ENCODE measurements around the gene MADD. TPM values are rescaled to one million over a fixed set of nuclear protein-coding genes. Genes with fewer than 3 reads are reported as not detected.

The MADD gene
- total RNA-seq, 4 donors from 2014 or later: 43.2 to 65.5 (median 51.5) TPM

- intact Hi-C loops (cut with DNase I; ENCODE audit: low total_unique reads): loop anchor here (10.0 kb wide), 1 partner anchor 166 kb away; the partner anchor contains the start of gene PACSIN3
- WGBS, 2 donors: 87 to 92% methylated on average over 9 of the region's 9 CpGs
Measured at GRCh38 chr11:47350315-47350714, 80.4 kb downstream of the MADD start.

GRCh38 chr11:47351156-47352126 lies 81.5 kb downstream of the MADD start:
- no peak for DNase-seq (ENCODE audit: low spot score in 2 of 2)
- intact Hi-C loops (cut with DNase I; ENCODE audit: low total_unique reads): loop anchor here (10.0 kb wide), 1 partner anchor 167 kb away; the partner anchor contains the start of gene PACSIN3
- WGBS, 2 donors: 85 to 87% methylated on average over 29 of the region's 29 CpGs

More at GRCh38 chr11:47350315-47350714, 80.4 kb downstream of the MADD start:
- H3K4me3 ChIP-seq (ENCODE audit: low read depth, poor library complexity, severe bottlenecking): no peak overlapping the region
- no peak for TF ChIP-seq POLR2A (IDR thresholded peaks at IDR 0.05)
- TF ChIP-seq, protein P1, sequence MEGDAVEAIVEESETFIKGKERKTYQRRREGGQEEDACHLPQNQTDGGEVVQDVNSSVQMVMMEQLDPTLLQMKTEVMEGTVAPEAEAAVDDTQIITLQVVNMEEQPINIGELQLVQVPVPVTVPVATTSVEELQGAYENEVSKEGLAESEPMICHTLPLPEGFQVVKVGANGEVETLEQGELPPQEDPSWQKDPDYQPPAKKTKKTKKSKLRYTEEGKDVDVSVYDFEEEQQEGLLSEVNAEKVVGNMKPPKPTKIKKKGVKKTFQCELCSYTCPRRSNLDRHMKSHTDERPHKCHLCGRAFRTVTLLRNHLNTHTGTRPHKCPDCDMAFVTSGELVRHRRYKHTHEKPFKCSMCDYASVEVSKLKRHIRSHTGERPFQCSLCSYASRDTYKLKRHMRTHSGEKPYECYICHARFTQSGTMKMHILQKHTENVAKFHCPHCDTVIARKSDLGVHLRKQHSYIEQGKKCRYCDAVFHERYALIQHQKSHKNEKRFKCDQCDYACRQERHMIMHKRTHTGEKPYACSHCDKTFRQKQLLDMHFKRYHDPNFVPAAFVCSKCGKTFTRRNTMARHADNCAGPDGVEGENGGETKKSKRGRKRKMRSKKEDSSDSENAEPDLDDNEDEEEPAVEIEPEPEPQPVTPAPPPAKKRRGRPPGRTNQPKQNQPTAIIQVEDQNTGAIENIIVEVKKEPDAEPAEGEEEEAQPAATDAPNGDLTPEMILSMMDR (IDR thresholded peaks at IDR 0.05): no peak
- no peak for DNase-seq (ENCODE audit: low spot score in 2 of 2)

GRCh38 chr11:47352556-47352955 lies 82.6 kb downstream of the MADD start, which contains the start of gene MYBPC3:
MYBPC3 (minus strand) TSS chr11:47352702; CDS start chr11:47352647, 55 bp downstream.
- intact Hi-C loops (cut with DNase I; ENCODE audit: low total_unique reads): loop anchor here (10.0 kb wide), 1 partner anchor 168 kb away; the partner anchor contains the start of gene PACSIN3
- TF ChIP-seq POLR2A (IDR thresholded peaks at IDR 0.05): no peak
- TF ChIP-seq, protein P1 (IDR thresholded peaks at IDR 0.05): no peak
- no peak for DNase-seq (ENCODE audit: low spot score in 2 of 2)
- H3K4me3 ChIP-seq (ENCODE audit: low read depth, poor library complexity, severe bottlenecking): no peak within 1 kb of the TSS
- 75 to 91% methylated on average over 5 of the region's 5 CpGs for WGBS, 2 donors

More at GRCh38 chr11:47351156-47352126, 81.5 kb downstream of the MADD start:
- TF ChIP-seq, protein P1 (IDR thresholded peaks at IDR 0.05): no peak
- TF ChIP-seq POLR2A (IDR thresholded peaks at IDR 0.05): no peak
- no peak overlapping the region for H3K4me3 ChIP-seq (ENCODE audit: low read depth, poor library complexity, severe bottlenecking)

DNA sequence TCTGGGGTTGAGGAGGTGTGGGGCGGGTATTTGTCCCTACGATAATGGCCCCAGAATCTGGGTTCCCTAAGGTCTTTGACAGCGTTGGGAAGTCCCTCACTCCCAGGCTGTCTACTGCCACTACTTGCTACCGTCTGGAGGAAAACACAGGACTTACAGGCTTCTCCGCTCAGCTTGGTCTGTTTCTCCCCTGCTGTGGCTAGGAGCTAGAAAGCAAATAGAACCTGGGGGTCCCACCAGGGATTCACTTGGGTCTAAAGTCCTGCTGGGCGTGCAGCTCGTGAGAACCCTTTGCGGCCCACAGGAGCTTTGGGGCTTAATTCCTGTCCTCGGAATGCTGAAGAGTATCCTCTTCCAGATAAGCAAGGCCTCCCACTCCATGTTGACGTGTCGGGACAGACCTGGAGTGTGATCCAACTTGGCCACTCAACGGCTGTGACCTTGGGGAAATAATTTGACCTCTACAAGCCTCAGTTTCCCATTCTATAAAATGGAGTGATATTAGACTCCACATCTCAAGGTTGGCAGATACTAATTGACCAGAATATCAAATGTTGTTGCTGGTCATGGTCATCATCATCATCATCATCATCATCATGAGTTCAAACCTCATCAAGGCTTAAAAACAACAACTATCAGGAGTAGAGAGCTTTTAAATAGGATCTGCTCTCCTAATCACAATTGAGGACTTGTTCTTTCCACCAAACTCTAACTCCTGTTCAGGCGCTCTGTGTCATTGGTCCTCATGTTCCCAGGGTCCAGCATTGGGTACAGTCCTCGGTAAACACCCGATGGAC lies 84.2 kb downstream of the MADD start:
- intact Hi-C loops (cut with DNase I; ENCODE audit: low total_unique reads): loop anchor here (10.0 kb wide), 1 partner anchor 169 kb away; the partner anchor contains the start of gene PACSIN3
- WGBS, 2 donors: 83 to 85% methylated on average over 15 of the region's 15 CpGs
- no peak for TF ChIP-seq POLR2A (IDR thresholded peaks at IDR 0.05)
- TF ChIP-seq, protein P1 (IDR thresholded peaks at IDR 0.05): no peak
- H3K4me3 ChIP-seq (ENCODE audit: low read depth, poor library complexity, severe bottlenecking): no peak overlapping the region
- DNase-seq (ENCODE audit: low spot score in 2 of 2): no peak

DNA sequence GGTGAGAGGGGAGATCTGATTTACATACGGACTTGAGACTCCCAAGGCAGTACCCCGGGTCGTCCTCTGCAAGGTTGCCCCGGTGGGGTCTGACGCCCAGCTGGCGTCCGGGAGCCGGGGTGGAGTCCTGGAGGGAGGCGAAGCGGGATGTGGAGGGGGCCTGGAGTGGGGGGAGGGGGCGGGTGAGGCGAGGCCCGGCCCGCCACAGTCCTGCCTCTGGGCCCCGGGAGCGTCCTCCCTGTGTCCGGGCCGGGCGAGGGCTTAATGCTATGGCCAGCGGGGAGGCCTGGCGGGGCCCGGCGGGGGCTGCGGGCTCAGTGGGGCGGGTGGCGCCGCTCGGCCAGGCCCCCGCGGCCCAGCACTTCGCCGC lies 85.0 kb downstream of the MADD start:
- no peak overlapping the region for H3K4me3 ChIP-seq (ENCODE audit: low read depth, poor library complexity, severe bottlenecking)
- TF ChIP-seq, protein P1 (IDR thresholded peaks at IDR 0.05): no peak
- TF ChIP-seq POLR2A (IDR thresholded peaks at IDR 0.05): no peak
- intact Hi-C loops (cut with DNase I; ENCODE audit: low total_unique reads): loop anchor here (10.0 kb wide), 1 partner anchor 170 kb away; the partner anchor contains the start of gene PACSIN3
- 18 to 20% methylated on average over 20 to 23 of the region's 32 CpGs for WGBS, 2 donors
- DNase-seq (ENCODE audit: low spot score in 2 of 2): peak in 1 of 2 donors; percentile 81

Measured in lower leg skin (tissue), 4 donors.